ENCODE data around the gene WASHC4.

- TF ChIP-seq SP1 (IDR thresholded peaks at IDR 0.05) (no peak), BHLHE40 (IDR thresholded peaks at IDR 0.05; ENCODE audit: borderline replicate concordance) (no peak)
Observed at GRCh38 chr12:105204127-105204526, 96.6 kb downstream of the WASHC4 start.

Data from HEK293T (cell line).